ENCODE data around the gene ADRA2A. TPM values are rescaled to one million over a fixed set of nuclear protein-coding genes. Genes with fewer than 3 reads are reported as not detected.

The ADRA2A gene
- total RNA-seq, 1 donor from 2014 or later = 23.5 TPM

- Histone ChIP-seq H3K9me3 (no peaks in the 10 kb centered on the region), H3K27me3 (no peaks in the 10 kb centered on the region), H3K4me1 (no peaks in the 10 kb centered on the region), H3K4me3 (no peak overlapping the region), H3K27ac (no peak overlapping the region), H3K36me3 (no peaks in the 10 kb centered on the region)
- intact Hi-C loops (cut with DNase I) = no loop called here
- TF ChIP-seq CTCF (IDR thresholded peaks at IDR 0.05) = no peak
- no peak for DNase-seq (ENCODE audit: low spot score in 2 of 2)
Observed at GRCh38 chr10:111126077-111126476, 49.2 kb downstream of the ADRA2A start.

GRCh38 chr10:111127081-111127848, 50.4 kb downstream of the ADRA2A start:
- intact Hi-C loops (cut with DNase I) = no loop called here
- Histone ChIP-seq H3K9me3 (no peaks in the 10 kb centered on the region), H3K4me3 (no peak overlapping the region), H3K27me3 (no peaks in the 10 kb centered on the region), H3K27ac (no peak overlapping the region), H3K4me1 (no peaks in the 10 kb centered on the region), H3K36me3 (no peaks in the 10 kb centered on the region)
- TF ChIP-seq CTCF (IDR thresholded peaks at IDR 0.05) = no peak
- no peak for DNase-seq (ENCODE audit: low spot score in 2 of 2)

GRCh38 chr10:111128331-111129180, 51.7 kb downstream of the ADRA2A start:
- H3K9me3 ChIP-seq = no peaks in the 10 kb centered on the region
- no peak overlapping the region for H3K4me3 ChIP-seq
- no peaks in the 10 kb centered on the region for H3K4me1 ChIP-seq
- DNase-seq (ENCODE audit: low spot score in 2 of 2) = no peak
- no peaks in the 10 kb centered on the region for H3K27me3 ChIP-seq
- H3K27ac ChIP-seq = no peak overlapping the region
- intact Hi-C loops (cut with DNase I) = no loop called here
- H3K36me3 ChIP-seq = no peaks in the 10 kb centered on the region
- TF ChIP-seq CTCF (IDR thresholded peaks at IDR 0.05) = no peak

- Histone ChIP-seq H3K27me3 (no peaks in the 10 kb centered on the region), H3K4me3 (no peak overlapping the region), H3K27ac (no peak overlapping the region), H3K9me3 (no peaks in the 10 kb centered on the region), H3K36me3 (no peaks in the 10 kb centered on the region), H3K4me1 (no peaks in the 10 kb centered on the region)
- DNase-seq (ENCODE audit: low spot score in 2 of 2) = no peak
- no peak for TF ChIP-seq CTCF (IDR thresholded peaks at IDR 0.05)
- intact Hi-C loops (cut with DNase I) = no loop called here
Observed at GRCh38 chr10:111129363-111129762, 52.5 kb downstream of the ADRA2A start.

- DNase-seq (ENCODE audit: low spot score in 2 of 2) = no peak
- TF ChIP-seq CTCF (IDR thresholded peaks at IDR 0.05) = no peak
- Histone ChIP-seq H3K4me1 (no peaks in the 10 kb centered on the region), H3K36me3 (no peaks in the 10 kb centered on the region), H3K27me3 (no peaks in the 10 kb centered on the region), H3K4me3 (no peak overlapping the region), H3K27ac (no peak overlapping the region), H3K9me3 (no peaks in the 10 kb centered on the region)
- intact Hi-C loops (cut with DNase I) = no loop called here
Observed at GRCh38 chr10:111130471-111130870, 53.6 kb downstream of the ADRA2A start.

Other genes starting within 250 kb of the ADRA2A start
- gene PDCD4, start 205.1 kb upstream of the ADRA2A start, total RNA-seq = 10.3 TPM
- 1.5 TPM for gene BBIP1, start 157.8 kb upstream of the ADRA2A start, total RNA-seq
- 49.6 TPM for gene SHOC2, start 157.4 kb upstream of the ADRA2A start, total RNA-seq

Measured in ascending aorta (tissue), 2 donors.